ENCODE measurements around the gene SYNJ2.

The SYNJ2 gene

DNA sequence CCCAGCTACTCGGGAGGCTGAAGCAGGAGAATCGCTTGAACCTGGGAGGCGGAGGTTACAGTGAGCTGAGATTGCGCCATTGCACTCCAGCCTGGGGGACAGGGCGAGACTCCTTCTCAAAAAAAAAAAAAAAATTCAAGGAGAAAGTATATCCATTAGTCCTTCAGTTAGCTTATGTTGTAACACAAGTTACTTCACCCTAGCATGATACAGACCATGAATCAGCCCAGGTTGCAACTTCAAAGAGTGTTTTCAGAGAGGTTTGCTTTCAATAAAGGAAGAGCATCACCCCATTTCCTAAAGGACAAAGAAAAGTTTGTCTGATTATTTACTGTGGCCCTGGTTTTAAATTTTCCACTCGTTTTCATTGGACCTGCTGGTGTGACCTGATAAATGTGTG lies 113.4 kb downstream of the SYNJ2 start:
- no peak overlapping the region for H3K4me3 ChIP-seq (replicated peaks; ENCODE audit: low read depth, low read length)
- H3K27me3 ChIP-seq (replicated peaks; ENCODE audit: control insufficient read depth, insufficient read depth, low read length) = no peaks in the 10 kb centered on the region
- TF ChIP-seq, protein P1, sequence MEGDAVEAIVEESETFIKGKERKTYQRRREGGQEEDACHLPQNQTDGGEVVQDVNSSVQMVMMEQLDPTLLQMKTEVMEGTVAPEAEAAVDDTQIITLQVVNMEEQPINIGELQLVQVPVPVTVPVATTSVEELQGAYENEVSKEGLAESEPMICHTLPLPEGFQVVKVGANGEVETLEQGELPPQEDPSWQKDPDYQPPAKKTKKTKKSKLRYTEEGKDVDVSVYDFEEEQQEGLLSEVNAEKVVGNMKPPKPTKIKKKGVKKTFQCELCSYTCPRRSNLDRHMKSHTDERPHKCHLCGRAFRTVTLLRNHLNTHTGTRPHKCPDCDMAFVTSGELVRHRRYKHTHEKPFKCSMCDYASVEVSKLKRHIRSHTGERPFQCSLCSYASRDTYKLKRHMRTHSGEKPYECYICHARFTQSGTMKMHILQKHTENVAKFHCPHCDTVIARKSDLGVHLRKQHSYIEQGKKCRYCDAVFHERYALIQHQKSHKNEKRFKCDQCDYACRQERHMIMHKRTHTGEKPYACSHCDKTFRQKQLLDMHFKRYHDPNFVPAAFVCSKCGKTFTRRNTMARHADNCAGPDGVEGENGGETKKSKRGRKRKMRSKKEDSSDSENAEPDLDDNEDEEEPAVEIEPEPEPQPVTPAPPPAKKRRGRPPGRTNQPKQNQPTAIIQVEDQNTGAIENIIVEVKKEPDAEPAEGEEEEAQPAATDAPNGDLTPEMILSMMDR (IDR thresholded peaks at IDR 0.05; ENCODE audit: insufficient read depth, low read length, poor library complexity, severe bottlenecking) = no peak
- no peak for DNase-seq (ENCODE audit: extremely low read depth, insufficient read length)
- peaks cover 2% of the 10 kb centered on the region for H3K36me3 ChIP-seq (ENCODE audit: control insufficient read depth, insufficient read depth, low read length)

DNA sequence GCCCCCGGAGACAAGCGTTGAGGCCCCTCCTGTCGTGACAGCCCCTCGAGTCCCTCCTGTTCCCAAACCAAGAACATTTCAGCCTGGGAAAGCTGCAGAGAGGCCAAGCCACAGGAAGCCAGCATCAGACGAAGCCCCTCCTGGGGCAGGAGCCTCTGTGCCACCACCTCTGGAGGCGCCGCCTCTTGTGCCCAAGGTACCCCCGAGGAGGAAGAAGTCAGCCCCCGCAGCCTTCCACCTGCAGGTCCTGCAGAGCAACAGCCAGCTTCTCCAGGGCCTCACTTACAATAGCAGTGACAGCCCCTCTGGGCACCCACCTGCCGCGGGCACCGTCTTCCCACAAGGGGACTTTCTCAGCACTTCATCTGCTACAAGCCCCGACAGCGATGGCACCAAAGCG lies 114.0 kb downstream of the SYNJ2 start:
- TF ChIP-seq, protein P1 (IDR thresholded peaks at IDR 0.05; ENCODE audit: insufficient read depth, low read length, poor library complexity, severe bottlenecking) = no peak
- H3K36me3 ChIP-seq (ENCODE audit: control insufficient read depth, insufficient read depth, low read length) = peaks cover 2% of the 10 kb centered on the region
- H3K4me3 ChIP-seq (replicated peaks; ENCODE audit: low read depth, low read length) = no peak overlapping the region
- no peak for DNase-seq (ENCODE audit: extremely low read depth, insufficient read length)
- no peaks in the 10 kb centered on the region for H3K27me3 ChIP-seq (replicated peaks; ENCODE audit: control insufficient read depth, insufficient read depth, low read length)

DNA sequence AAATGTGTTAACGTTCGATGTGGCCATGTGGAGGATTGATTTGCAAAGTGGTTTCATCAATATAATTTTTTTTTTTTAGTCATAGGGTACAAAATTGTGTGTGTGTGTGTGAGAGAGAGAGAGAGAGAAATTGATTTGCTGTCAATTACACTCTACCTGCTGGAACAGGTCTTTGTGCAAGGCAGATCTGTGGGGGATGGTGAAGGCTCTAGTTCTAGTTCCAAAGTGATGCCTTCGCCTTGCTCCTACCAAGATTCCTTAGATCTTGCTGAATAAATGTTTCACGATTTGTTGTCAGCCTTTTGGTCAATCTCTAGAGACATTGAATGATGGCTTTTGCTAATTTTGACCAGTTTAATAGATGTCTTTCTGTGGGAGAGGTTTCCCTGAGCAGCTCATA lies 121.6 kb downstream of the SYNJ2 start:
- no peaks in the 10 kb centered on the region for H3K36me3 ChIP-seq (ENCODE audit: control insufficient read depth, insufficient read depth, low read length)
- TF ChIP-seq, protein P1 (IDR thresholded peaks at IDR 0.05; ENCODE audit: insufficient read depth, low read length, poor library complexity, severe bottlenecking) = no peak
- no peak for DNase-seq (ENCODE audit: extremely low read depth, insufficient read length)
- H3K27me3 ChIP-seq (replicated peaks; ENCODE audit: control insufficient read depth, insufficient read depth, low read length) = no peaks in the 10 kb centered on the region
- H3K4me3 ChIP-seq (replicated peaks; ENCODE audit: low read depth, low read length) = no peak overlapping the region

DNA sequence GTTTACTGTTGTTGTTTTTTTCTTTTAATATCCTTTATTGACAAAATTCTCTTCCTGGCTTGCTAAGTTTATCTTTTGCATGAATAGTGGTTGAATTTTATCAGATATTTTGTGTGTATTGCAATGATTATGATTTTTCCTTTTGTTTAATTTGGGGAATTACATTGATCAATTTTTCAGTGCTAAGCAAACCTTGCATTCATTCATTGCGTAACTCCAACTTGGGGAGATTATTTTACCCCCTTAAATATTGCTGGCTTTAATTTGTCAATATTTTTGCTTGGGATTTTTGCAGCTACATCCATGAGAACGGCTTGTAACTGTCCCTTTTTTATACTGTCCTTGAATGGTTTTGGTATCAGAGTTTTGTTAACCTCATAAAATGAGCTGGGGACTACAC lies 123.0 kb downstream of the SYNJ2 start:
- no peaks in the 10 kb centered on the region for H3K27me3 ChIP-seq (replicated peaks; ENCODE audit: control insufficient read depth, insufficient read depth, low read length)
- TF ChIP-seq, protein P1 (IDR thresholded peaks at IDR 0.05; ENCODE audit: insufficient read depth, low read length, poor library complexity, severe bottlenecking) = no peak
- DNase-seq (ENCODE audit: extremely low read depth, insufficient read length) = no peak
- no peaks in the 10 kb centered on the region for H3K36me3 ChIP-seq (ENCODE audit: control insufficient read depth, insufficient read depth, low read length)
- no peak overlapping the region for H3K4me3 ChIP-seq (replicated peaks; ENCODE audit: low read depth, low read length)

DNA sequence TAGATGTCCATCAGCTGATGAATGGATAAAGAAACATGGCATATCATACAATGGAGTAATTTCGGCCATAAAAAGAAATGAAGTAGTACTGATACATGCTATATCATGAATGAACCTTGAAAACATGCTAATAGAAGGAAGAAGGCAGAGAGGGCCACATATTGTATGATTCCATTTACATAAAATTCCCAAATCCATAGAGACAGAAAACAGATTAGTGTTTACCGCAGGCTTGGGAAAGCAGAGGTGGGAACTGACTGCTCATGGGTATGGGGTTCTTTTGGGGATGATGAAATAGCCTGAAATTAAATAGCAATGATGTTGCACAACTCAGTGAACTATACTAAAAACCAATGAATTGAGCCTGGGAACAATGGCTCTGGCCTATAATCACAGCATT lies 128.1 kb downstream of the SYNJ2 start:
- no peak overlapping the region for H3K4me3 ChIP-seq (replicated peaks; ENCODE audit: low read depth, low read length)
- TF ChIP-seq, protein P1 (IDR thresholded peaks at IDR 0.05; ENCODE audit: insufficient read depth, low read length, poor library complexity, severe bottlenecking) = no peak
- no peak for DNase-seq (ENCODE audit: extremely low read depth, insufficient read length)
- no peaks in the 10 kb centered on the region for H3K36me3 ChIP-seq (ENCODE audit: control insufficient read depth, insufficient read depth, low read length)
- H3K27me3 ChIP-seq (replicated peaks; ENCODE audit: control insufficient read depth, insufficient read depth, low read length) = no peaks in the 10 kb centered on the region

DNA sequence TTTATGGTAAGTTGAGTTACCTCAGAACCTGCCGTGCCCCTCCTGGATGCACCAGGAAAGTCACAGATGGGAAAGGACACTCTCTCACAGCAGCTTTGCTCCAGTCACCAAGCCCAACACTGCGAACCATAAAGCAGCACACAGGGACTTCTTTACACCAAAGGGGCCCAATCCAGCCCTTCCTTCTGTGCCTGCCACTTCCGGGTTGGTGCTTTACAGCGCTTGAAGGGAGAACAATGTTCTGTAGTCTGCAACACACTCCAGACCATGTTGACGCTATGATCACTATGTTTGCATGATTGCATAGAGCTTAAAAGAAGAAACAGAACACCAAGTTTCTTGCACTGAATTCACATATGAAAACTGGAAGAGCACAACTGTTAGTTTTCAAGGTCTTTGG lies 129.3 kb downstream of the SYNJ2 start:
- DNase-seq (ENCODE audit: extremely low read depth, insufficient read length) = no peak
- TF ChIP-seq, protein P1 (IDR thresholded peaks at IDR 0.05; ENCODE audit: insufficient read depth, low read length, poor library complexity, severe bottlenecking) = no peak
- Histone ChIP-seq H3K27me3 (replicated peaks; ENCODE audit: control insufficient read depth, insufficient read depth, low read length) (no peaks in the 10 kb centered on the region), H3K4me3 (replicated peaks; ENCODE audit: low read depth, low read length) (no peak overlapping the region), H3K36me3 (ENCODE audit: control insufficient read depth, insufficient read depth, low read length) (no peaks in the 10 kb centered on the region)

Measured in GM06990 (cell line).